Measurements from ENCODE around the gene PPFIBP1. TPM values are rescaled to one million over a fixed set of nuclear protein-coding genes. Genes with fewer than 3 reads are reported as not detected.

Gene PPFIBP1
- total RNA-seq, 2 experiments from 2014 or later, result 7.3 to 9.7 TPM

DNA sequence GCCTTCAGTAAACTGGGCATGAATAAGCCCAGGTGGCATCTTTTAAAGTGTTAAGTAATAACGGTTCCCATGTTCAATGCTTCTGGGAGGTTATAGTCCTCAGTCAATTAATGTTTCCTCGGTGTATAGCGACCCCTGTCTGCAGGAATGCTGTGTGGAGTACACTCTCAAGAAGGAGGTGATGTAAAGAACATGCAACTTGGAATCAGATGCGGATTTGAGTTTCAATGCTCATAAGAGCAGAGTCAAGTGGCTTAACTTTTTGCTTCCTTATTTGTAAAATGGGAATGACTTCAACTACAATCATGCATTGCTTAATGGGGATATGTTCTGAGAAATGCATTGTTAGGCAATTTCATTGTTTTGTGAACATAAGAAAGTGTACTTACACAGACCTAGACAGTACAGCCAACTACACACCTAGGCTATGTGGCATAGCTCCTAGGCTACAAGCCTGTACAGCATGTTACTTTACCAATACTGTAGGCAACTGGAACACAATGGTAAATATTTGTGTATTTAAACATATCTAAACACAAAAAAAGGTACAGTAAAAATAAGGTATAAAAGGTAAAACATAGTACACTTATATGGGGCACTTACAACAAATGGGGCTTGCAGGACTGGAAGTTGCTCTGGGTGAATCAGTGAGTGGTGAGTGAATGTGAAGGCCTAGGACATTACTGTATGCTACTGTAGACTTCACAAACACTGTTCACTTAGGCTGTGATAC lies 179.9 kb downstream of the PPFIBP1 start:
- Mint-ChIP-seq H3K4me3 (no peak overlapping the region), H3K27me3 (peaks cover 10% of the 10 kb centered on the region), H3K4me1 (no peaks in the 10 kb centered on the region), H3K27ac (no peak overlapping the region), H3K9me3 (no peaks in the 10 kb centered on the region), H3K36me3 (ENCODE audit: low read depth) (no peaks in the 10 kb centered on the region)
- DNase-seq, result peak; percentile 74
- ChIA-PET CTCF (interaction anchor here (1.0 to 1.8 kb wide), 6 partner anchors 8 to 270 kb away, joined by 3 to 8 read pairs (median 4); partner anchors contain the start of gene REP15), POLR2A (no interaction called here)

DNA sequence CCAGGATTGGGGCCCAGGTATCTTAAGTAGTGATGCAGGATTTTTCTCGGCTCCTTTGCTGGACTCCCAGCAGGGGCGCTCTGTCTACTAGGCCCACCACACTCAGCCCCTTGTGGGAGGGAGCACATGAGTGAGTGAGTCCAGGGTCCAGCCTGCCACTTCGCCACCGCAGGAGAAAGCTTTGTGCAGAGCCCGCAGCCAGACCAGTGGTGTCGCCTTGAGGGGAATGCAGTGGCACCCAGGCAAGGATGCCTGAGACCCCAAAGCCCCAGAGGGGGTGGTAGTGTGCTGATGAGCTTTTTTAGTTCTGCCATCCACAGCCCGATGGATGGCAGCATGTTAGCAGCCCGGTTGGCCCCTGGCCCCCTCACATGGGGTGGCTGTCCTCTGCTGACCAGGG lies 181.3 kb downstream of the PPFIBP1 start:
- H3K27ac Mint-ChIP-seq, result no peak overlapping the region

DNA sequence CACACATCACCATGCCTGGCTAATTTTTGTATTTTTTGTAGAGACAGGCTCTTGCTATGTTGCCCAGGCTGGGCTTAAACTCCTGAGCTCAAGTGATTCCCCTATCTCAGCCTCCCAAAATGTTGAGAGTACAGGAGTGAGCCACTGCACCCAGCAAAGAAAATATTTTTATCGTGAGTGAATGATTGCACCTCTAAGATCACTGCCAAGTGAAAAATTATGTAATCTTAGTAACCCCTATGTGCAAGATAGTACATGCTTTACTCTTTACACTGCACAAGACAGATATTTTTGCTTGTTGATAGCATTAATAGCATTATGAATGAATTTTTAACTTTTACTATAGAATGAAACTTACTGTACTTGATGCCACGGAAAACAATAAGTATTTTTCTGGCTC lies 183.2 kb downstream of the PPFIBP1 start:
- H3K9me3 Mint-ChIP-seq, result no peaks in the 10 kb centered on the region
- ChIA-PET CTCF (interaction anchor here (1.0 to 1.4 kb wide), 2 partner anchors 273 to 282 kb away, joined by 3 to 5 read pairs; no protein-coding TSS in a partner anchor), POLR2A (no interaction called here)
- DNase-seq, result no peak
- peaks cover 3% of the 10 kb centered on the region for H3K36me3 Mint-ChIP-seq (ENCODE audit: low read depth)
- peaks cover 2% of the 10 kb centered on the region for H3K27me3 Mint-ChIP-seq
- no peak overlapping the region for H3K4me3 Mint-ChIP-seq
- H3K27ac Mint-ChIP-seq, result no peak overlapping the region
- H3K4me1 Mint-ChIP-seq, result peaks cover 13% of the 10 kb centered on the region

More for the DNA sequence above, 181.3 kb downstream of the PPFIBP1 start:
- Mint-ChIP-seq H3K9me3 (no peaks in the 10 kb centered on the region), H3K27me3 (peaks cover 10% of the 10 kb centered on the region), H3K4me1 (peaks cover 4% of the 10 kb centered on the region), H3K36me3 (ENCODE audit: low read depth) (no peaks in the 10 kb centered on the region), H3K4me3 (no peak overlapping the region)
- POLR2A ChIA-PET, result no interaction called here
- CTCF ChIA-PET, result interaction anchor here (1.4 to 1.8 kb wide), 3 partner anchors 43 to 270 kb away, joined by 4 to 8 read pairs (median 6); no protein-coding TSS in a partner anchor
- no peak for DNase-seq

GRCh38 chr12:27709212-27709931 lies 185.4 kb downstream of the PPFIBP1 start:
- ChIA-PET POLR2A (interaction anchor here (0.9 kb wide), 1 partner anchor 71 kb away, joined by 5 read pairs; the partner anchor contains the start of genes KLHL42 and MANSC4), CTCF (interaction anchor here (1.0 to 1.3 kb wide), 3 partner anchors 57 to 275 kb away, joined by 3 to 4 read pairs (median 3); no protein-coding TSS in a partner anchor)
- Mint-ChIP-seq H3K4me1 (peaks cover 20% of the 10 kb centered on the region), H3K4me3 (peak overlapping the region; percentile 89), H3K9me3 (no peaks in the 10 kb centered on the region), H3K36me3 (ENCODE audit: low read depth) (peaks cover 6% of the 10 kb centered on the region), H3K27me3 (no peaks in the 10 kb centered on the region), H3K27ac (no peak overlapping the region)
- no peak for DNase-seq

GRCh38 chr12:27709932-27710591 lies 186.1 kb downstream of the PPFIBP1 start:
- Mint-ChIP-seq H3K4me1 (peaks cover 20% of the 10 kb centered on the region), H3K36me3 (ENCODE audit: low read depth) (peaks cover 6% of the 10 kb centered on the region), H3K27ac (peak overlapping the region; percentile 89), H3K4me3 (peak overlapping the region; percentile 89), H3K9me3 (no peaks in the 10 kb centered on the region), H3K27me3 (no peaks in the 10 kb centered on the region)
- POLR2A ChIA-PET, result interaction anchor here (0.9 kb wide), 1 partner anchor 70 kb away, joined by 5 read pairs; the partner anchor contains the start of genes KLHL42 and MANSC4
- CTCF ChIA-PET, result interaction anchor here (1.0 to 1.3 kb wide), 3 partner anchors 58 to 275 kb away, joined by 3 to 4 read pairs (median 3); no protein-coding TSS in a partner anchor
- DNase-seq, result no peak

GRCh38 chr12:27710592-27711316 lies 186.7 kb downstream of the PPFIBP1 start, which contains the start of gene MRPS35:
MRPS35 (plus strand) TSS chr12:27710832; CDS start chr12:27710844, 12 bp downstream.
- POLR2A ChIA-PET, result no interaction called here

DNA sequence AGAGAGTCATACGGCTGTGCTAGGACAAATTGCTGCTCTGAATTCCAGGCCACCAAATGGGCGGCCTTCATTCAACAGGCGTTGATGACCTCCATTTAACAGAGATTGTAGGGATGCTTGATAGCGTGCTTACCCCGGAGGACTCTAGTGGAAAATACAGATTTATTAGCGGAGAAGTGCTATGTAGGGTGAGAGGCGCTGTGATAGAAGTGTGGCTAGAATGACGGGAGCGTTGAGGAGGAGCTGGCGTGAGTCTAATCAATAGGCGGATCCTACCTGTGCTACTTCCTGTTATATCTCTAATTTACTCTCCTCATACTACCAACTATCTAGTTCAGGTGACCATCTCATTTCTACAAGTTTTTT lies 187.3 kb downstream of the PPFIBP1 start:
- H3K27ac Mint-ChIP-seq, result peak overlapping the region; percentile 89
- ChIA-PET POLR2A (interaction anchor here (0.6 to 0.7 kb wide), 2 partner anchors 12 to 467 kb away, joined by 3 read pairs; partner anchors contain the start of gene STK38L), CTCF (no interaction called here)
- H3K4me1 Mint-ChIP-seq, result peaks cover 21% of the 10 kb centered on the region
- H3K27me3 Mint-ChIP-seq, result no peaks in the 10 kb centered on the region
- peak; percentile 21 for DNase-seq
- H3K36me3 Mint-ChIP-seq (ENCODE audit: low read depth), result peaks cover 9% of the 10 kb centered on the region
- peak overlapping the region; percentile 89 for H3K4me3 Mint-ChIP-seq
- H3K9me3 Mint-ChIP-seq, result no peaks in the 10 kb centered on the region

More at GRCh38 chr12:27710592-27711316, 186.7 kb downstream of the PPFIBP1 start, which contains the start of gene MRPS35:
- H3K27ac Mint-ChIP-seq, result peak within 1 kb of the TSS; percentile 89
- no peaks in the 10 kb centered on the region for H3K27me3 Mint-ChIP-seq
- peak; percentile 92 for DNase-seq
- H3K9me3 Mint-ChIP-seq, result no peaks in the 10 kb centered on the region
- H3K36me3 Mint-ChIP-seq (ENCODE audit: low read depth), result peaks cover 6% of the 10 kb centered on the region
- H3K4me1 Mint-ChIP-seq, result peaks cover 20% of the 10 kb centered on the region
- peak within 1 kb of the TSS; percentile 89 for H3K4me3 Mint-ChIP-seq
- CTCF ChIA-PET, result interaction anchor here (1.0 to 1.3 kb wide), 2 partner anchors 58 to 111 kb away, joined by 3 read pairs; no protein-coding TSS in a partner anchor

DNA sequence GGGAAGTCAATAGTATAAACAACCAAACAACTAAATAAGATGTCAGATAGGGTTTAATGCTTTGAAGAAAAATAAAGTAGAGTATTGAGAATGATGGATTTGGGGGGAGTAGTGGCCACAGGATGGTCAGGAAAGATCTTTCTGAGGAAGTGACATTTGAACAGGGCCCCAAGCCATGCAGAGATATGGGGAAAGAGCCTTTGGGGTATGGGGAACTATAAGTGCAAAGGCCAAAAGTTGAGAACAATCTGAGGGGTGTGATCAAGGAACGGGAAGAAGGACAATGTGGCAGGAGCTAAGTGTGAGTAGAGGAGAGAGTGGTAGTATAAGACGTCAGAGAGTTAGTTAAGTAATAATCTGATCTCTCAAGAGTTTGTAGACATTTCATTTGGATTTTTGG lies 188.0 kb downstream of the PPFIBP1 start:
- Mint-ChIP-seq H3K27ac (no peak overlapping the region), H3K9me3 (no peaks in the 10 kb centered on the region), H3K4me1 (peaks cover 21% of the 10 kb centered on the region), H3K27me3 (no peaks in the 10 kb centered on the region), H3K4me3 (peak overlapping the region; percentile 16), H3K36me3 (ENCODE audit: low read depth) (peaks cover 11% of the 10 kb centered on the region)
- CTCF ChIA-PET, result no interaction called here
- POLR2A ChIA-PET, result interaction anchor here (0.6 to 0.7 kb wide), 2 partner anchors 12 to 468 kb away, joined by 3 read pairs; partner anchors contain the start of gene STK38L
- DNase-seq, result no peak

DNA sequence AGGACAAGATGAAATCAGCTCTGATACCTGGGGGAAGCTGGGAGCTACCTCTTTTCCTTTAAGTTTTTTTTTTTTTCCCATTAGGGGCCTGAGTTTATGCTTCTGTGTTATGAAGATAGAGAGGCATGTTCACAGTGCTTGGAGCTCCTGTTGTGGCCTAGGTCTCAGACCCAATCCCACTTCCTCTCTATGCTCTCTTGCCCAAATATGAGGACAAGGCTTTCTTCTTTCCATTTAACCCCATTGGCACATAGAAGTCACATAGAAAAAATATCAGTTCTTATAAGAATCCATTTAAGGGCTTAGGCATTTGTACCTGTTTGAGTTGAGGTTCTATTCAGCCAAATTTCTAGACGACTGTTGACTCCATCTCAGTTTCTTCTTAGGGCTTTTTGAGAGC lies 199.2 kb downstream of the PPFIBP1 start:
- Mint-ChIP-seq H3K27ac (no peak overlapping the region), H3K9me3 (no peaks in the 10 kb centered on the region), H3K4me3 (no peak overlapping the region), H3K4me1 (no peaks in the 10 kb centered on the region), H3K27me3 (no peaks in the 10 kb centered on the region), H3K36me3 (ENCODE audit: low read depth) (peaks cover 19% of the 10 kb centered on the region)
- CTCF ChIA-PET, result interaction anchor here (1.3 to 2.6 kb wide), 2 partner anchors 10 to 98 kb away, joined by 3 to 9 read pairs; no protein-coding TSS in a partner anchor
- DNase-seq, result no peak
- POLR2A ChIA-PET, result interaction anchor here (0.7 to 1.0 kb wide), 2 partner anchors 12 to 57 kb away, joined by 3 read pairs; partner anchors contain the start of genes KLHL42 and MANSC4

DNA sequence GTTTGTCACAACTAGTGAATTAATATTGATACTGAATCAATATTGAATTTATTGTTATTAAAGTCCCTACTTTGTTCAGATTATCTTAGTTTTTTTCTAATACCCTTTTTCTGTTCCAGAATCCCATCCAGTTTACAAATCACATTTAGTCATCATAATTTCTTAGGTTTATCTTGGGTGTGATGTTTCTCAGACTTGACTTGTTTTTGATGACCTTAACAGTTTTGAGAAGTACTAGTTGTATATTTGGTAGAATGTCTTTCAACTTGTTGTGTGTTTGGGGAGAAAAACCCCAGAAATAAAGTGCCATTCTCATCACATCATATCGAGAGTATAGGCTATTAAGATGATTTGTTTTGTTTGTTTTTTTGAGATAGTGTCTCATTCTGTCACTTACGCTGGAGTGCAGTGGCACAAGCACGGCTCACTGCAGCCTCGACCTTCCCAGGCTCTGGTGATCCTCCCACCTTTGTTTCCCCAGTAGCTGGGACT lies 206.1 kb downstream of the PPFIBP1 start:
- Mint-ChIP-seq H3K27me3 (no peaks in the 10 kb centered on the region), H3K4me3 (no peak overlapping the region), H3K27ac (no peak overlapping the region), H3K4me1 (no peaks in the 10 kb centered on the region), H3K36me3 (ENCODE audit: low read depth) (peaks cover 25% of the 10 kb centered on the region), H3K9me3 (no peaks in the 10 kb centered on the region)
- ChIA-PET CTCF (no interaction called here), POLR2A (no interaction called here)
- DNase-seq, result no peak

- CTCF ChIA-PET, result interaction anchor here (1.3 to 3.4 kb wide), 7 partner anchors 12 to 221 kb away, joined by 3 to 36 read pairs (median 5); partner anchors contain the start of genes KLHL42 and MANSC4
- no peaks in the 10 kb centered on the region for H3K9me3 Mint-ChIP-seq
- DNase-seq, result no peak
- H3K4me1 Mint-ChIP-seq, result no peaks in the 10 kb centered on the region
- no peaks in the 10 kb centered on the region for H3K27me3 Mint-ChIP-seq
- H3K4me3 Mint-ChIP-seq, result no peak overlapping the region
- POLR2A ChIA-PET, result interaction anchor here (1.5 to 1.9 kb wide), 2 partner anchors 47 to 89 kb away, joined by 4 to 8 read pairs; partner anchors contain the start of genes KLHL42 and MANSC4
- H3K36me3 Mint-ChIP-seq (ENCODE audit: low read depth), result peaks cover 21% of the 10 kb centered on the region
- no peak overlapping the region for H3K27ac Mint-ChIP-seq
These were observed 208.3 kb downstream of the PPFIBP1 start for GRCh38 chr12:27732281-27732680.
